H9 (cell line): Measurements from ENCODE around the gene PDZRN4. TPM values are rescaled to one million over a fixed set of nuclear protein-coding genes. Genes with fewer than 3 reads are reported as not detected.

ENCODE experiments used
- DNase-seq: peaks from one replicate; pipeline ENCODE4 v3.0.0-alpha.2; 2017
- H2AFZ ChIP-seq: one replicate; pipeline ENCODE4 v1.6.1; 2013; ENCODE audit warnings: mild to moderate bottlenecking, low read length, control low read depth, moderate library complexity
- H2AK5ac ChIP-seq: 2 replicates; pipeline ENCODE4 v1.6.1; 2013; ENCODE audit warnings: low read length, control low read depth, mixed read lengths; ENCODE audit not compliant: insufficient read length
- H2BK120ac ChIP-seq: one replicate; pipeline ENCODE4 v1.6.1; 2013; ENCODE audit warnings: low read depth, mild to moderate bottlenecking, low read length, control low read depth, inconsistent platforms; ENCODE audit not compliant: poor library complexity, severe bottlenecking
- H2BK12ac ChIP-seq: 2 replicates; pipeline ENCODE4 v1.6.1; 2013; ENCODE audit warnings: low read length, control low read depth, mixed read lengths, low read depth; ENCODE audit not compliant: insufficient read length
- H2BK15ac ChIP-seq: 2 replicates; pipeline ENCODE4 v1.6.1; 2013; ENCODE audit warnings: low read depth, low read length, control low read depth
- H2BK20ac ChIP-seq: one replicate; pipeline ENCODE4 v1.6.1; 2013; ENCODE audit warnings: low read depth, mild to moderate bottlenecking, low read length, control low read depth, inconsistent platforms; ENCODE audit not compliant: poor library complexity, severe bottlenecking
- H2BK5ac ChIP-seq: 2 replicates; pipeline ENCODE4 v1.6.1; 2013; ENCODE audit warnings: low read length, control low read depth, mixed read lengths; ENCODE audit not compliant: insufficient read length
- H3K14ac ChIP-seq: 2 replicates; pipeline ENCODE4 v1.6.1; 2013; ENCODE audit warnings: low read length, control low read depth; ENCODE audit not compliant: insufficient read depth
- H3K18ac ChIP-seq: 2 replicates; pipeline ENCODE4 v1.6.1; 2013; ENCODE audit warnings: low read depth, mild to moderate bottlenecking, mixed read lengths, low read length, control low read depth; ENCODE audit not compliant: insufficient read length
- H3K23ac ChIP-seq: 2 replicates; pipeline ENCODE4 v1.6.1; 2013; ENCODE audit warnings: low read length, control low read depth, mixed read lengths, low read depth; ENCODE audit not compliant: insufficient read length
- H3K23me2 ChIP-seq: 2 replicates; pipeline ENCODE4 v1.6.1; 2013; ENCODE audit warnings: low read depth, mild to moderate bottlenecking, mixed read lengths, low read length, control low read depth; ENCODE audit not compliant: insufficient read length, poor library complexity, severe bottlenecking
- H3K27ac ChIP-seq: 2 replicates; pipeline ENCODE4 v1.5.1; 2013; ENCODE audit warnings: low read length, control low read depth, mixed read lengths, low read depth; ENCODE audit not compliant: insufficient read length
- H3K27me3 ChIP-seq: 2 replicates; pipeline ENCODE4 v1.6.1; 2013; ENCODE audit warnings: low read length, control low read depth, inconsistent platforms; ENCODE audit not compliant: insufficient read depth
- H3K4ac ChIP-seq: 2 replicates; pipeline ENCODE4 v1.6.1; 2013; ENCODE audit warnings: low read depth, mild to moderate bottlenecking, control low read depth, inconsistent platforms, low read length, moderate library complexity
- H3K4me1 ChIP-seq: 2 replicates; pipeline ENCODE4 v1.6.1; 2013; ENCODE audit warnings: low read length, control low read depth, inconsistent platforms; ENCODE audit not compliant: insufficient read depth
- H3K4me2 ChIP-seq: 2 replicates; pipeline ENCODE4 v1.6.1; 2013; ENCODE audit warnings: low read length, control low read depth, mixed read lengths; ENCODE audit not compliant: insufficient read length, insufficient read depth
- H3K56ac ChIP-seq: 2 replicates; pipeline ENCODE4 v1.6.1; 2013; ENCODE audit warnings: low read depth, mild to moderate bottlenecking, mixed read lengths, low read length, control low read depth; ENCODE audit not compliant: insufficient read length
- H3K79me1 ChIP-seq: 2 replicates; pipeline ENCODE4 v1.6.1; 2013; ENCODE audit warnings: low read depth, mild to moderate bottlenecking, moderate library complexity, low read length, control low read depth, inconsistent platforms; ENCODE audit not compliant: insufficient read depth, poor library complexity, severe bottlenecking
- H3K79me2 ChIP-seq: 2 replicates; pipeline ENCODE4 v1.6.1; 2013; ENCODE audit warnings: low read length, control low read depth, inconsistent platforms; ENCODE audit not compliant: insufficient read depth
- H3K9ac ChIP-seq: 2 replicates; pipeline ENCODE4 v1.6.1; 2013; ENCODE audit warnings: low read length, control low read depth, mixed read lengths; ENCODE audit not compliant: insufficient read length; ENCODE audit errors: extremely low read depth
- H3K9me3 ChIP-seq: one replicate; pipeline ENCODE4 v1.6.1; 2013; ENCODE audit warnings: low read depth, low read length, inconsistent platforms; ENCODE audit not compliant: control insufficient read depth
- H3T11ph ChIP-seq: one replicate; pipeline ENCODE4 v1.6.1; 2013; ENCODE audit warnings: mild to moderate bottlenecking, low read length, control low read depth, inconsistent platforms
- H4K20me1 ChIP-seq: one replicate; pipeline ENCODE4 v1.6.1; 2013; ENCODE audit not compliant: control insufficient read depth, insufficient read length, insufficient read depth
- H4K5ac ChIP-seq: 2 replicates; pipeline ENCODE4 v1.6.1; 2013; ENCODE audit warnings: low read depth, mild to moderate bottlenecking, mixed read lengths, low read length, control low read depth; ENCODE audit not compliant: insufficient read length
- H4K8ac ChIP-seq: replicated peaks from 2 replicates; pipeline ENCODE4 v1.6.1; 2013; ENCODE audit warnings: low read length, control low read depth, mixed read lengths, low read depth; ENCODE audit not compliant: insufficient read length
- H4K91ac ChIP-seq: 2 replicates; pipeline ENCODE4 v1.6.1; 2013; ENCODE audit warnings: low read depth, mild to moderate bottlenecking, moderate library complexity, mixed read lengths, low read length, control low read depth; ENCODE audit not compliant: insufficient read length
- H3K27ac Mint-ChIP-seq, 3 experiments: 2 replicates in 2 of 3; 3 replicates in 1 of 3; pipeline ENCODE4 v1.8.0; 2020 to 2021; ENCODE audit warnings: mixed read lengths in 3 of 3, mild to moderate bottlenecking in 1 of 3, moderate library complexity in 1 of 3
- H3K27me3 Mint-ChIP-seq: 2 replicates; pipeline ENCODE4 v1.8.0; 2021; ENCODE audit warnings: low read depth, mild to moderate bottlenecking, moderate library complexity, mixed read lengths
- H3K36me3 Mint-ChIP-seq, 3 experiments: 2 replicates in 2 of 3; 3 replicates in 1 of 3; pipeline ENCODE4 v1.8.0; 2020 to 2021; ENCODE audit warnings: low read depth in 3 of 3, mixed read lengths in 3 of 3; ENCODE audit not compliant: insufficient read depth in 1 of 3
- H3K4me1 Mint-ChIP-seq, 2 experiments: 2 replicates each; pipeline ENCODE4 v1.8.0; 2020; ENCODE audit warnings: mixed read lengths in 2 of 2
- H3K4me3 Mint-ChIP-seq, 2 experiments: 2 replicates in 1 of 2; 3 replicates in 1 of 2; pipeline ENCODE4 v1.8.0; 2020 to 2021; ENCODE audit warnings: mild to moderate bottlenecking in 2 of 2, mixed read lengths in 2 of 2, moderate library complexity in 1 of 2
- H3K9me3 Mint-ChIP-seq, 2 experiments: 2 replicates in 1 of 2; 3 replicates in 1 of 2; pipeline ENCODE4 v1.8.0; 2020; ENCODE audit warnings: mild to moderate bottlenecking in 2 of 2, mixed read lengths in 2 of 2, moderate library complexity in 1 of 2
- WGBS: extraction: QIAGEN DNeasy Blood & Tissue Kit; methylation state at CpG from one replicate; pipeline ENCODE4 v1.1.7; 2013; ENCODE audit warnings: missing lambda C conversion rate, low lambda C conversion rate, mixed read lengths; ENCODE audit not compliant: insufficient read length; ENCODE audit errors: extremely low coverage; 5-methylcytosine and 5-hydroxymethylcytosine counted together
- total RNA-seq: library from RNA; stranded (reverse); gene quantifications from 2 replicates; pipeline ENCODE4 v1.2.1, GENCODE V29; 2021
- TF ChIP-seq, protein P1 (sequence below): fragments of 200-600 bp; sonication (generic); conservative IDR thresholded peaks from 3 replicates; pipeline ENCODE4 v1.8.0; 2021; ENCODE audit warnings: antibody characterized with exemption, mild to moderate bottlenecking

Gene PDZRN4
- total RNA-seq, 1 experiment from 2014 or later: not detected

DNA sequence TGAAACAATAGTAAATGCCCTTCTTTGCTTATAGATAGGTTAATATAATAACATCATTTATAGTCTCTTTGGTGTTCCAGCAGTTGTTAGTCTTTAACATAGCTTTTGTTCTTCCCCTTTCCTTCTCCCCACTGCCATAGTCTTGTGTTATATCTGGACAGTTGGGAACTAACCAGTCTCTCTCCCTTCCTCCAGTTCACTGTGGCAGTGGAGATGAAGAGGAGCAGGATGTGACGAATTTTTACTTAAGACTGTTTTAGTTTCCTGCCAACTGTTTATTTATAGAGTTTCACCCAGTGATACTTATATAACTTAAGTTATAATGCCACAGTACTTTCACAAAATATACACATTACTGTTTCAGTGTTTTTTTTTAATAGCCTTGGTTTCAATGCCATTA lies 277.4 kb downstream of the PDZRN4 start:
- Histone ChIP-seq H3K79me2 (no peaks in the 10 kb centered on the region), H3K23ac (no peak overlapping the region), H3K56ac (no peak overlapping the region), H3K4ac (no peak overlapping the region), H4K8ac (no peak overlapping the region), H2AK5ac (no peak overlapping the region), H2AFZ (no peak overlapping the region), H3K14ac (no peak overlapping the region), H2BK20ac (no peak overlapping the region), H3K23me2 (no peaks in the 10 kb centered on the region), H4K91ac (no peak overlapping the region), H3K27me3 (no peaks in the 10 kb centered on the region), H3K18ac (no peak overlapping the region), H3K9me3 (no peaks in the 10 kb centered on the region), H2BK5ac (no peak overlapping the region), H3K4me2 (no peak overlapping the region), H3T11ph (no peak overlapping the region), H3K27ac (no peak overlapping the region), H2BK15ac (no peak overlapping the region), H2BK120ac (no peak overlapping the region), H4K20me1 (no peaks in the 10 kb centered on the region), H3K79me1 (no peaks in the 10 kb centered on the region), H3K4me1 (peaks cover 6% of the 10 kb centered on the region; the same call in 1 of the 2 replicates), H2BK12ac (no peak overlapping the region), H3K9ac (no peak overlapping the region), H4K5ac (no peak overlapping the region)
- H3K27ac Mint-ChIP-seq: peak overlapping the region in 1 of 3 experiments; percentile 65; a peak in 1 of 7 replicates
- H3K4me1 Mint-ChIP-seq: peaks cover 27 to 34% of the 10 kb centered on the region in 2 experiments
- DNase-seq: no peak
- no peaks in the 10 kb centered on the region for H3K9me3 Mint-ChIP-seq
- H3K4me3 Mint-ChIP-seq: no peak overlapping the region
- WGBS: no CpG with 5 or more reads among the region's 1 CpG
- TF ChIP-seq, protein P1, sequence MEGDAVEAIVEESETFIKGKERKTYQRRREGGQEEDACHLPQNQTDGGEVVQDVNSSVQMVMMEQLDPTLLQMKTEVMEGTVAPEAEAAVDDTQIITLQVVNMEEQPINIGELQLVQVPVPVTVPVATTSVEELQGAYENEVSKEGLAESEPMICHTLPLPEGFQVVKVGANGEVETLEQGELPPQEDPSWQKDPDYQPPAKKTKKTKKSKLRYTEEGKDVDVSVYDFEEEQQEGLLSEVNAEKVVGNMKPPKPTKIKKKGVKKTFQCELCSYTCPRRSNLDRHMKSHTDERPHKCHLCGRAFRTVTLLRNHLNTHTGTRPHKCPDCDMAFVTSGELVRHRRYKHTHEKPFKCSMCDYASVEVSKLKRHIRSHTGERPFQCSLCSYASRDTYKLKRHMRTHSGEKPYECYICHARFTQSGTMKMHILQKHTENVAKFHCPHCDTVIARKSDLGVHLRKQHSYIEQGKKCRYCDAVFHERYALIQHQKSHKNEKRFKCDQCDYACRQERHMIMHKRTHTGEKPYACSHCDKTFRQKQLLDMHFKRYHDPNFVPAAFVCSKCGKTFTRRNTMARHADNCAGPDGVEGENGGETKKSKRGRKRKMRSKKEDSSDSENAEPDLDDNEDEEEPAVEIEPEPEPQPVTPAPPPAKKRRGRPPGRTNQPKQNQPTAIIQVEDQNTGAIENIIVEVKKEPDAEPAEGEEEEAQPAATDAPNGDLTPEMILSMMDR: no peak
- no peaks in the 10 kb centered on the region for H3K36me3 Mint-ChIP-seq
- H3K27me3 Mint-ChIP-seq: no peaks in the 10 kb centered on the region
